GM23338 (cell line): ENCODE data around the gene MCTP2. TPM values are rescaled to one million over a fixed set of nuclear protein-coding genes. Genes with fewer than 3 reads are reported as not detected.
A peak's percentile ranks its signal among the peaks of the same experiment; 100 is the strongest.

Experiments used
- ATAC-seq: fragments of 200-7000 bp; cut with Tn5 transposase; 3 replicates; pipeline ENCODE4 v1.9.1; 2020
- DNase-seq: peaks from one replicate; pipeline ENCODE4 v3.0.0-alpha.2; 2015; ENCODE audit warnings: low spot score
- H2AFZ ChIP-seq: fragments of 200-600 bp; sonication (generic); 2 replicates; pipeline ENCODE4 v1.8.0; 2016; ENCODE audit warnings: antibody characterized with exemption, mild to moderate bottlenecking, moderate library complexity
- H3F3A ChIP-seq: fragments of 200-600 bp; sonication (generic); replicated peaks from 2 replicates; pipeline ENCODE4 v1.8.0; 2017; ENCODE audit warnings: antibody characterized with exemption, mixed run types, low read depth
- H3K27ac ChIP-seq: fragments of 200-600 bp; sonication (generic); 2 replicates; pipeline ENCODE4 v1.6.1; 2016; ENCODE audit warnings: low read depth
- H3K27me3 ChIP-seq: fragments of 200-600 bp; sonication (generic); 2 replicates; pipeline ENCODE4 v1.8.0; 2016; ENCODE audit warnings: mild to moderate bottlenecking, mixed run types, moderate library complexity; ENCODE audit not compliant: insufficient read depth
- H3K36me3 ChIP-seq: fragments of 200-600 bp; sonication (generic); 2 replicates; pipeline ENCODE4 v1.8.0; 2016; ENCODE audit warnings: mild to moderate bottlenecking; ENCODE audit not compliant: insufficient read depth
- H3K4me1 ChIP-seq: fragments of 200-600 bp; sonication (generic); 2 replicates; pipeline ENCODE4 v1.8.0; 2016; ENCODE audit warnings: mild to moderate bottlenecking, moderate library complexity; ENCODE audit not compliant: insufficient read depth
- H3K4me2 ChIP-seq: fragments of 200-600 bp; sonication (generic); 2 replicates; pipeline ENCODE4 v1.7.1; 2017; ENCODE audit warnings: mixed run types
- H3K4me3 ChIP-seq: fragments of 200-600 bp; sonication (generic); 2 replicates; pipeline ENCODE4 v1.6.1; 2016; ENCODE audit warnings: mixed run types
- H3K79me2 ChIP-seq: fragments of 200-600 bp; sonication (generic); replicated peaks from 2 replicates; pipeline ENCODE4 v1.8.0; 2017; ENCODE audit warnings: mild to moderate bottlenecking; ENCODE audit not compliant: insufficient read depth
- H3K9me2 ChIP-seq: fragments of 200-600 bp; sonication (generic); 2 replicates; pipeline ENCODE4 v1.8.0; 2017; ENCODE audit not compliant: insufficient read depth
- H4K20me1 ChIP-seq: fragments of 200-600 bp; sonication (generic); replicated peaks from 2 replicates; pipeline ENCODE4 v1.8.0; 2017; ENCODE audit warnings: mild to moderate bottlenecking; ENCODE audit not compliant: insufficient read depth
- H3K27ac Mint-ChIP-seq: 2 replicates; pipeline ENCODE4 v1.8.0; 2020; ENCODE audit warnings: inconsistent platforms, mild to moderate bottlenecking, moderate library complexity, mixed read lengths
- H3K27me3 Mint-ChIP-seq: 3 replicates; pipeline ENCODE4 v1.8.0; 2022; ENCODE audit warnings: low read depth, mild to moderate bottlenecking, moderate library complexity, mixed read lengths, inconsistent platforms; ENCODE audit not compliant: insufficient read depth, poor library complexity
- H3K36me3 Mint-ChIP-seq: 3 replicates; pipeline ENCODE4 v1.8.0; 2021; ENCODE audit warnings: low read depth, mild to moderate bottlenecking, inconsistent platforms, moderate library complexity, mixed read lengths
- H3K4me1 Mint-ChIP-seq: 3 replicates; pipeline ENCODE4 v1.8.0; 2020; ENCODE audit warnings: mild to moderate bottlenecking, inconsistent platforms, mixed read lengths
- H3K4me3 Mint-ChIP-seq: 3 replicates; pipeline ENCODE4 v1.8.0; 2021; ENCODE audit warnings: moderate library complexity, mild to moderate bottlenecking, inconsistent platforms, mixed read lengths
- H3K9me3 Mint-ChIP-seq: 3 replicates; pipeline ENCODE4 v1.8.0; 2020; ENCODE audit warnings: moderate library complexity, mild to moderate bottlenecking, inconsistent platforms, mixed read lengths
- CREB1 ChIP-seq: fragments of 250-450 bp; sonication (Bioruptor Pico); IDR thresholded peaks from 2 replicates; pipeline ENCODE4 v1.5.0; 2020; ENCODE audit warnings: low read depth, mild to moderate bottlenecking, moderate library complexity
- POLR2AphosphoS5 ChIP-seq: IDR thresholded peaks from 2 replicates; pipeline ENCODE4 v1.6.1; 2016; ENCODE audit warnings: antibody characterized with exemption, low read depth
- STAT1 ChIP-seq: IDR thresholded peaks from one replicate; pipeline ENCODE4 v1.6.1; 2016; ENCODE audit warnings: antibody characterized with exemption; ENCODE audit not compliant: unreplicated experiment
- ZNF331 ChIP-seq: fragments of 250-450 bp; sonication (Bioruptor Pico); IDR thresholded peaks from 2 replicates; pipeline ENCODE4 v1.5.0; 2020; ENCODE audit warnings: low read depth, mild to moderate bottlenecking, moderate library complexity
- polyA plus RNA-seq: library from polyadenylated mRNA; unstranded; fragments of >200 nt; fragmentation: Nextera tagmentation; extraction: Ambion mirVana; gene quantifications from 2 replicates; pipeline ENCODE4 v1.2.1, GENCODE V29; 2016
- total RNA-seq: library from RNA; depleted of rRNA; stranded (reverse); fragments of >200 nt; shearing (Covaris generic); gene quantifications from 2 replicates; pipeline ENCODE4 v1.2.3, GENCODE V29; 2014
- TF ChIP-seq, protein P1 (sequence below), 2 experiments: fragments of 200-600 bp in 1 of 2; sonication (generic) in 1 of 2; conservative IDR thresholded peaks; 2 replicates each; pipeline versions ENCODE4 v1.5.1 to v1.6.1; 2016 to 2017; ENCODE audit warnings: antibody characterized with exemption in 2 of 2, low read depth in 2 of 2, mild to moderate bottlenecking in 2 of 2, moderate library complexity in 1 of 2
- TF ChIP-seq, protein P2 (sequence below): fragments of 250-450 bp; sonication (Bioruptor Pico); IDR thresholded peaks from 2 replicates; pipeline ENCODE4 v1.5.0; 2020; ENCODE audit warnings: mild to moderate bottlenecking, moderate library complexity
- TF ChIP-seq, protein P3 (sequence below): IDR thresholded peaks from one replicate; pipeline ENCODE4 v1.6.1; 2018; ENCODE audit warnings: antibody characterized with exemption; ENCODE audit not compliant: unreplicated experiment

The MCTP2 gene
- total and polyA plus RNA-seq, 2 experiments from 2014 or later: 1.8 to 5.5 TPM

DNA sequence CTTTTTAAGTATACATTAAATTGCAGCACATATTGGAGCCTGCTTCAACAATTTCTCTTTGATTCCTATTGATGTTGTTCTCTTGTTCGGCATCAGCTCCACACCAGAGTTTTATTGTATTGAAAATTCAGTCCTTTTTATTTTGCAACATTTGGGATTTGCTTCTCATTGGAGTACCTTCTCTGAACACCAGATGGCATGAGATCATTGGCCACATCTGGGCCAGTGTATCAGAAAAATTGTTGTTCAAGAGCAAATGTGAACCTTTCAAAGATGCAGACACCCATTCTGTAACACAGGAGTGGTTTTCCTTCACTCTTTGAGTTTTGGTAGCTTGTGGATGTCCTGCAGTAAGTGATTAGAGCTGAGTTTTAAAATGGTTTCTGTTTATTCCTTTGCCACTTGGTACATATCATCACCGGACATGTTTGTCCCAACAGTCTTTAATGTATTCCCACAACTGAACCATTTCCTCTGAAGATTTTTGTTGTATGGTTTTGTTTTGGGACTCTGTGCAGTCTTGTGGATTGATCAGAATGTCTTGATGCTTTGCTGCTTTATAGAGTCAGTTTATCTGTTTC lies 96.1 kb downstream of the MCTP2 start:
- Histone ChIP-seq H4K20me1 (no peaks in the 10 kb centered on the region), H3K4me3 (no peak overlapping the region), H2AFZ (no peak overlapping the region), H3K4me2 (no peak overlapping the region), H3K36me3 (no peaks in the 10 kb centered on the region), H3K9me2 (no peaks in the 10 kb centered on the region; the same call in 1 of the 2 replicates), H3K27me3 (no peaks in the 10 kb centered on the region), H3K79me2 (no peaks in the 10 kb centered on the region), H3K27ac (no peak overlapping the region), H3K4me1 (no peaks in the 10 kb centered on the region), H3F3A (no peaks in the 10 kb centered on the region)
- TF ChIP-seq, protein P1, sequence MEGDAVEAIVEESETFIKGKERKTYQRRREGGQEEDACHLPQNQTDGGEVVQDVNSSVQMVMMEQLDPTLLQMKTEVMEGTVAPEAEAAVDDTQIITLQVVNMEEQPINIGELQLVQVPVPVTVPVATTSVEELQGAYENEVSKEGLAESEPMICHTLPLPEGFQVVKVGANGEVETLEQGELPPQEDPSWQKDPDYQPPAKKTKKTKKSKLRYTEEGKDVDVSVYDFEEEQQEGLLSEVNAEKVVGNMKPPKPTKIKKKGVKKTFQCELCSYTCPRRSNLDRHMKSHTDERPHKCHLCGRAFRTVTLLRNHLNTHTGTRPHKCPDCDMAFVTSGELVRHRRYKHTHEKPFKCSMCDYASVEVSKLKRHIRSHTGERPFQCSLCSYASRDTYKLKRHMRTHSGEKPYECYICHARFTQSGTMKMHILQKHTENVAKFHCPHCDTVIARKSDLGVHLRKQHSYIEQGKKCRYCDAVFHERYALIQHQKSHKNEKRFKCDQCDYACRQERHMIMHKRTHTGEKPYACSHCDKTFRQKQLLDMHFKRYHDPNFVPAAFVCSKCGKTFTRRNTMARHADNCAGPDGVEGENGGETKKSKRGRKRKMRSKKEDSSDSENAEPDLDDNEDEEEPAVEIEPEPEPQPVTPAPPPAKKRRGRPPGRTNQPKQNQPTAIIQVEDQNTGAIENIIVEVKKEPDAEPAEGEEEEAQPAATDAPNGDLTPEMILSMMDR (conservative IDR thresholded peaks at IDR 0.05; ENCODE audit: low read depth in 2 of 2): peak; percentile 70 to 71
- TF ChIP-seq, protein P2, sequence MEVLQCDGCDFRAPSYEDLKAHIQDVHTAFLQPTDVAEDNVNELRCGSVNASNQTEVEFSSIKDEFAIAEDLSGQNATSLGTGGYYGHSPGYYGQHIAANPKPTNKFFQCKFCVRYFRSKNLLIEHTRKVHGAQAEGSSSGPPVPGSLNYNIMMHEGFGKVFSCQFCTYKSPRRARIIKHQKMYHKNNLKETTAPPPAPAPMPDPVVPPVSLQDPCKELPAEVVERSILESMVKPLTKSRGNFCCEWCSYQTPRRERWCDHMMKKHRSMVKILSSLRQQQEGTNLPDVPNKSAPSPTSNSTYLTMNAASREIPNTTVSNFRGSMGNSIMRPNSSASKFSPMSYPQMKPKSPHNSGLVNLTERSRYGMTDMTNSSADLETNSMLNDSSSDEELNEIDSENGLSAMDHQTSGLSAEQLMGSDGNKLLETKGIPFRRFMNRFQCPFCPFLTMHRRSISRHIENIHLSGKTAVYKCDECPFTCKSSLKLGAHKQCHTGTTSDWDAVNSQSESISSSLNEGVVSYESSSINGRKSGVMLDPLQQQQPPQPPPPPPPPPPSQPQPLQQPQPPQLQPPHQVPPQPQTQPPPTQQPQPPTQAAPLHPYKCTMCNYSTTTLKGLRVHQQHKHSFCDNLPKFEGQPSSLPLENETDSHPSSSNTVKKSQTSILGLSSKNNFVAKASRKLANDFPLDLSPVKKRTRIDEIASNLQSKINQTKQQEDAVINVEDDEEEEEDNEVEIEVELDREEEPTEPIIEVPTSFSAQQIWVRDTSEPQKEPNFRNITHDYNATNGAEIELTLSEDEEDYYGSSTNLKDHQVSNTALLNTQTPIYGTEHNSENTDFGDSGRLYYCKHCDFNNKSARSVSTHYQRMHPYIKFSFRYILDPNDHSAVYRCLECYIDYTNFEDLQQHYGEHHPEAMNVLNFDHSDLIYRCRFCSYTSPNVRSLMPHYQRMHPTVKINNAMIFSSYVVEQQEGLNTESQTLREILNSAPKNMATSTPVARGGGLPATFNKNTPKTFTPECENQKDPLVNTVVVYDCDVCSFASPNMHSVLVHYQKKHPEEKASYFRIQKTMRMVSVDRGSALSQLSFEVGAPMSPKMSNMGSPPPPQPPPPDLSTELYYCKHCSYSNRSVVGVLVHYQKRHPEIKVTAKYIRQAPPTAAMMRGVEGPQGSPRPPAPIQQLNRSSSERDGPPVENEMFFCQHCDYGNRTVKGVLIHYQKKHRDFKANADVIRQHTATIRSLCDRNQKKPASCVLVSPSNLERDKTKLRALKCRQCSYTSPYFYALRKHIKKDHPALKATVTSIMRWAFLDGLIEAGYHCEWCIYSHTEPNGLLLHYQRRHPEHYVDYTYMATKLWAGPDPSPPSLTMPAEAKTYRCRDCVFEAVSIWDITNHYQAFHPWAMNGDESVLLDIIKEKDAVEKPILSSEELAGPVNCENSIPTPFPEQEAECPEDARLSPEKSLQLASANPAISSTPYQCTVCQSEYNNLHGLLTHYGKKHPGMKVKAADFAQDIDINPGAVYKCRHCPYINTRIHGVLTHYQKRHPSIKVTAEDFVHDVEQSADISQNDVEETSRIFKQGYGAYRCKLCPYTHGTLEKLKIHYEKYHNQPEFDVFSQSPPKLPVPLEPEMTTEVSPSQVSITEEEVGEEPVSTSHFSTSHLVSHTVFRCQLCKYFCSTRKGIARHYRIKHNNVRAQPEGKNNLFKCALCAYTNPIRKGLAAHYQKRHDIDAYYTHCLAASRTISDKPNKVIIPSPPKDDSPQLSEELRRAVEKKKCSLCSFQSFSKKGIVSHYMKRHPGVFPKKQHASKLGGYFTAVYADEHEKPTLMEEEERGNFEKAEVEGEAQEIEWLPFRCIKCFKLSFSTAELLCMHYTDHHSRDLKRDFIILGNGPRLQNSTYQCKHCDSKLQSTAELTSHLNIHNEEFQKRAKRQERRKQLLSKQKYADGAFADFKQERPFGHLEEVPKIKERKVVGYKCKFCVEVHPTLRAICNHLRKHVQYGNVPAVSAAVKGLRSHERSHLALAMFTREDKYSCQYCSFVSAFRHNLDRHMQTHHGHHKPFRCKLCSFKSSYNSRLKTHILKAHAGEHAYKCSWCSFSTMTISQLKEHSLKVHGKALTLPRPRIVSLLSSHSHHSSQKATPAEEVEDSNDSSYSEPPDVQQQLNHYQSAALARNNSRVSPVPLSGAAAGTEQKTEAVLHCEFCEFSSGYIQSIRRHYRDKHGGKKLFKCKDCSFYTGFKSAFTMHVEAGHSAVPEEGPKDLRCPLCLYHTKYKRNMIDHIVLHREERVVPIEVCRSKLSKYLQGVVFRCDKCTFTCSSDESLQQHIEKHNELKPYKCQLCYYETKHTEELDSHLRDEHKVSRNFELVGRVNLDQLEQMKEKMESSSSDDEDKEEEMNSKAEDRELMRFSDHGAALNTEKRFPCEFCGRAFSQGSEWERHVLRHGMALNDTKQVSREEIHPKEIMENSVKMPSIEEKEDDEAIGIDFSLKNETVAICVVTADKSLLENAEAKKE (CRISPR knock-in tag): no peak
- Mint-ChIP-seq H3K36me3 (no peaks in the 10 kb centered on the region), H3K27me3 (peaks cover 2% of the 10 kb centered on the region), H3K4me3 (no peak overlapping the region), H3K27ac (no peak overlapping the region), H3K4me1 (peaks cover 10% of the 10 kb centered on the region), H3K9me3 (no peaks in the 10 kb centered on the region)
- DNase-seq (peak; percentile 57), ATAC-seq (no peak)

DNA sequence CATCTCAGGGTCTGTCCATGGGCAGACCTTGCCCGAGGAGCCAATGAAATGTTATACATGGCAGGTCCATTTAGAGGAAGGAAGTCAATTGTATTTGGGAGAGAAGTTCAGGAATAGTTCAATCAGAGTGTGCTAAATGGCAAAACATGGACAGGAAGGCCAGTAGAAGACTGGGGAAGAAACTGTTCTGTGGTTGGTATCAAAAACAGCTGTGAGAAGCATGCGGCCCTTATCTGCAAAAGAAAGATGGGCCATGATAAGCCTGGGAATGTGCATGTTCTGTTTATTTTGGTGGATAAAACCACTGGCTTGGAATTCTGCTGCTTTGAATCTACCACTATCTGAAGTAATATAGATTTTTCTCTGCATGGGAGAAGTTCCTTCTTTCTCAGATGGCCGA lies 100.4 kb downstream of the MCTP2 start:
- H3K4me1 Mint-ChIP-seq: peaks cover 12% of the 10 kb centered on the region; the same call in 2 of the 3 replicates
- Histone ChIP-seq H3K4me1 (no peaks in the 10 kb centered on the region), H3K9me2 (no peaks in the 10 kb centered on the region), H3K27ac (no peak overlapping the region), H3F3A (no peaks in the 10 kb centered on the region), H3K27me3 (no peaks in the 10 kb centered on the region), H3K36me3 (no peaks in the 10 kb centered on the region), H3K79me2 (no peaks in the 10 kb centered on the region), H4K20me1 (no peaks in the 10 kb centered on the region), H3K4me2 (no peak overlapping the region), H3K4me3 (no peak overlapping the region), H2AFZ (no peak overlapping the region)
- H3K27ac Mint-ChIP-seq: no peak overlapping the region
- no peaks in the 10 kb centered on the region for H3K9me3 Mint-ChIP-seq
- no peak overlapping the region for H3K4me3 Mint-ChIP-seq
- H3K27me3 Mint-ChIP-seq: no peaks in the 10 kb centered on the region
- ATAC-seq (no peak), DNase-seq (no peak)
- H3K36me3 Mint-ChIP-seq: no peaks in the 10 kb centered on the region
- TF ChIP-seq ZNF331 (CRISPR knock-in tag) (no peak), POLR2AphosphoS5 (no peak), STAT1 (no peak), CREB1 (CRISPR knock-in tag) (no peak)
- TF ChIP-seq, protein P1 (conservative IDR thresholded peaks at IDR 0.05; ENCODE audit: low read depth in 2 of 2): no peak
- TF ChIP-seq, protein P3, sequence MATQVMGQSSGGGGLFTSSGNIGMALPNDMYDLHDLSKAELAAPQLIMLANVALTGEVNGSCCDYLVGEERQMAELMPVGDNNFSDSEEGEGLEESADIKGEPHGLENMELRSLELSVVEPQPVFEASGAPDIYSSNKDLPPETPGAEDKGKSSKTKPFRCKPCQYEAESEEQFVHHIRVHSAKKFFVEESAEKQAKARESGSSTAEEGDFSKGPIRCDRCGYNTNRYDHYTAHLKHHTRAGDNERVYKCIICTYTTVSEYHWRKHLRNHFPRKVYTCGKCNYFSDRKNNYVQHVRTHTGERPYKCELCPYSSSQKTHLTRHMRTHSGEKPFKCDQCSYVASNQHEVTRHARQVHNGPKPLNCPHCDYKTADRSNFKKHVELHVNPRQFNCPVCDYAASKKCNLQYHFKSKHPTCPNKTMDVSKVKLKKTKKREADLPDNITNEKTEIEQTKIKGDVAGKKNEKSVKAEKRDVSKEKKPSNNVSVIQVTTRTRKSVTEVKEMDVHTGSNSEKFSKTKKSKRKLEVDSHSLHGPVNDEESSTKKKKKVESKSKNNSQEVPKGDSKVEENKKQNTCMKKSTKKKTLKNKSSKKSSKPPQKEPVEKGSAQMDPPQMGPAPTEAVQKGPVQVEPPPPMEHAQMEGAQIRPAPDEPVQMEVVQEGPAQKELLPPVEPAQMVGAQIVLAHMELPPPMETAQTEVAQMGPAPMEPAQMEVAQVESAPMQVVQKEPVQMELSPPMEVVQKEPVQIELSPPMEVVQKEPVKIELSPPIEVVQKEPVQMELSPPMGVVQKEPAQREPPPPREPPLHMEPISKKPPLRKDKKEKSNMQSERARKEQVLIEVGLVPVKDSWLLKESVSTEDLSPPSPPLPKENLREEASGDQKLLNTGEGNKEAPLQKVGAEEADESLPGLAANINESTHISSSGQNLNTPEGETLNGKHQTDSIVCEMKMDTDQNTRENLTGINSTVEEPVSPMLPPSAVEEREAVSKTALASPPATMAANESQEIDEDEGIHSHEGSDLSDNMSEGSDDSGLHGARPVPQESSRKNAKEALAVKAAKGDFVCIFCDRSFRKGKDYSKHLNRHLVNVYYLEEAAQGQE: no peak
